HepG2 (cell line): ENCODE results near the gene AMD1. TPM values are rescaled to one million over a fixed set of nuclear protein-coding genes. Genes with fewer than 3 reads are reported as not detected.
A peak's percentile ranks its signal among the peaks of the same experiment; 100 is the strongest.

ENCODE experiments used
- DR1 ChIP-seq: sonication (generic); formaldehyde crosslinking; IDR thresholded peaks from 2 replicates; pipeline ENCODE4 v1.8.0; 2021; ENCODE audit warnings: mild to moderate bottlenecking, missing genetic modification reagents, inconsistent platforms
- ETV5 ChIP-seq: IDR thresholded peaks from 2 replicates; pipeline ENCODE4 v1.6.1; 2018; ENCODE audit warnings: missing biosample characterization, missing genetic modification reagents, inconsistent platforms, borderline replicate concordance
- IRX3 ChIP-seq: sonication (generic); formaldehyde crosslinking; IDR thresholded peaks from 2 replicates; pipeline ENCODE4 v1.8.1; 2023; ENCODE audit warnings: mild to moderate bottlenecking, low read depth, missing genetic modification reagents, borderline replicate concordance
- KLF16 ChIP-seq, 2 experiments: sonication (generic) in 1 of 2; formaldehyde crosslinking in 1 of 2; IDR thresholded peaks; 2 replicates each; pipeline versions ENCODE4 v1.6.1 to v1.8.0; 2016 to 2023; ENCODE audit warnings: missing genetic modification reagents in 2 of 2, missing compliant biosample characterization in 1 of 2
- MNT ChIP-seq: fragments of 450-650 bp; IDR thresholded peaks from 2 replicates; pipeline ENCODE4 v1.6.1; 2016
- NFKB2 ChIP-seq: sonication (generic); formaldehyde crosslinking; IDR thresholded peaks from 2 replicates; pipeline ENCODE4 v1.4.0; 2020; ENCODE audit warnings: missing genetic modification reagents, borderline replicate concordance
- NRL ChIP-seq: sonication (generic); formaldehyde crosslinking; IDR thresholded peaks from 2 replicates; pipeline ENCODE4 v1.5.0; 2020; ENCODE audit warnings: missing genetic modification reagents, mild to moderate bottlenecking, moderate library complexity, borderline replicate concordance
- PCBP2 ChIP-seq: fragments of 200-400 bp; formaldehyde crosslinking; optimal IDR thresholded peaks from 2 replicates; pipeline ENCODE3; 2018; ENCODE audit warnings: low read length, low read depth; ENCODE audit not compliant: poor library complexity, severe bottlenecking
- RARG ChIP-seq: sonication (generic); formaldehyde crosslinking; IDR thresholded peaks from 2 replicates; pipeline ENCODE4 v1.4.0; 2020; ENCODE audit warnings: low read depth, mild to moderate bottlenecking, missing genetic modification reagents
- SALL1 ChIP-seq: sonication (generic); formaldehyde crosslinking; IDR thresholded peaks from 2 replicates; pipeline ENCODE4 v1.8.0; 2022; ENCODE audit warnings: mild to moderate bottlenecking, missing genetic modification reagents
- SMAD1 ChIP-seq: sonication (generic); formaldehyde crosslinking; IDR thresholded peaks from 2 replicates; pipeline ENCODE4 v1.4.0; 2020; ENCODE audit warnings: missing genetic modification reagents, low read depth, mild to moderate bottlenecking, borderline replicate concordance
- SSRP1 ChIP-seq: IDR thresholded peaks from 2 replicates; pipeline ENCODE4 v1.6.1; 2016; ENCODE audit warnings: control low read depth
- THAP8 ChIP-seq: sonication (generic); formaldehyde crosslinking; IDR thresholded peaks from 2 replicates; pipeline ENCODE4 v1.5.1; 2020; ENCODE audit warnings: missing genetic modification reagents, mild to moderate bottlenecking, borderline replicate concordance
- ZNF160 ChIP-seq: sonication (generic); formaldehyde crosslinking; IDR thresholded peaks from 2 replicates; pipeline ENCODE4 v1.8.0; 2022; ENCODE audit warnings: mild to moderate bottlenecking, inconsistent platforms, missing genetic modification reagents
- ZNF264 ChIP-seq: sonication (generic); formaldehyde crosslinking; IDR thresholded peaks from 2 replicates; pipeline ENCODE4 v1.4.0; 2020; ENCODE audit warnings: missing genetic modification reagents
- ZNF3 ChIP-seq: IDR thresholded peaks from 2 replicates; pipeline ENCODE4 v1.7.0; 2017; ENCODE audit warnings: inconsistent platforms
- ZNF34 ChIP-seq: sonication (generic); formaldehyde crosslinking; IDR thresholded peaks from 2 replicates; pipeline ENCODE4 v1.4.0; 2020; ENCODE audit warnings: mild to moderate bottlenecking, missing genetic modification reagents, borderline replicate concordance
- ZNF407 ChIP-seq: sonication (generic); formaldehyde crosslinking; IDR thresholded peaks from one replicate; pipeline ENCODE4 v1.5.1; 2020; ENCODE audit warnings: mild to moderate bottlenecking, missing genetic modification reagents; ENCODE audit errors: not compliant biosample characterization
- polyA plus RNA-seq, 8 experiments: library from polyadenylated mRNA; depleted of rRNA in 3 of 8; stranded (reverse) in 7 of 8; unstranded in 1 of 8; fragments of >200 nt; fragmentation: Illumina TruSeq in 4 of 8; extraction: Trizol in 4 of 8; gene quantifications; 2 replicates each; pipeline versions ENCODE4 v1.2.1 to v1.2.3, GENCODE V29; 2011 to 2016; ENCODE audit warnings: low read depth in 4 of 8, missing spikeins in 1 of 8, mixed read lengths in 1 of 8; ENCODE audit not compliant: insufficient read depth in 1 of 8
- total RNA-seq, 5 experiments: library from RNA; depleted of rRNA; stranded (reverse); fragments of >200 nt; fragmentation: Illumina TruSeq; extraction: Trizol; gene quantifications; 2 replicates each; pipeline ENCODE4 v1.2.3, GENCODE V29; 2016; ENCODE audit warnings: low read depth in 1 of 5

Gene AMD1
- total and polyA plus RNA-seq, 2 of the 13 experiments (the other 11 are each of a cell fraction or from before 2014, with no cell fraction given) = 108 to 123 TPM

GRCh38 chr6:110873981-110874879 lies at the start of gene AMD1 (continued):
- no peak for TF ChIP-seq THAP8 (CRISPR knock-in tag)
- TF ChIP-seq ETV5 (CRISPR knock-in tag) = peak; percentile 64
- TF ChIP-seq RARG (CRISPR knock-in tag) = no peak
- TF ChIP-seq KLF16 (CRISPR knock-in tag; IDR thresholded peaks at IDR 0.05) = peak in 1 of 2 experiments; percentile 96; a peak in 2 of 4 replicates
- TF ChIP-seq ZNF34 (CRISPR knock-in tag) = no peak
- TF ChIP-seq ZNF264 (CRISPR knock-in tag) = peak; percentile 22
- TF ChIP-seq PCBP2 = no peak
- TF ChIP-seq ZNF3 (CRISPR knock-in tag) = peak; percentile 68
- TF ChIP-seq NRL (CRISPR knock-in tag) = no peak; the same call in 1 of the 2 replicates
- no peak for TF ChIP-seq SSRP1
- TF ChIP-seq MNT = 0 out of 2 replicates have a peak, but pooled peaks have one; percentile 5
- peak; percentile 86 for TF ChIP-seq SALL1 (CRISPR knock-in tag)
- TF ChIP-seq SMAD1 = peak; percentile 69; the same call in 1 of the 2 replicates
- TF ChIP-seq DR1 (CRISPR knock-in tag) = peak; percentile 97
- no peak; the same call in 1 of the 2 replicates for TF ChIP-seq ZNF160 (CRISPR knock-in tag)
- TF ChIP-seq NFKB2 = no peak; the same call in 1 of the 2 replicates
- TF ChIP-seq IRX3 (CRISPR knock-in tag) = 0 out of 2 replicates have a peak, but pooled peaks have one; percentile 46
- TF ChIP-seq ZNF407 (CRISPR knock-in tag) = no peak
